KMS-11 (cell line): ENCODE results near the gene MCF2L.

Experiments used
- H2AFZ ChIP-seq: fragments of 200-600 bp; sonication (generic); 2 replicates; pipeline ENCODE4 v1.6.1; 2016; ENCODE audit warnings: antibody characterized with exemption, mixed run types, low read depth
- H3K27ac ChIP-seq: fragments of 200-600 bp; sonication (generic); 2 replicates; pipeline ENCODE4 v1.6.1; 2016; ENCODE audit warnings: mild to moderate bottlenecking, mixed run types
- H3K27me3 ChIP-seq: fragments of 200-600 bp; sonication (generic); 2 replicates; pipeline ENCODE4 v1.6.1; 2017; ENCODE audit warnings: mild to moderate bottlenecking, low read depth, mixed run types, moderate library complexity; ENCODE audit not compliant: insufficient read depth
- H3K36me3 ChIP-seq: fragments of 200-600 bp; sonication (generic); 2 replicates; pipeline ENCODE4 v1.6.1; 2017; ENCODE audit warnings: mild to moderate bottlenecking, mixed run types; ENCODE audit not compliant: insufficient read depth
- H3K4me1 ChIP-seq: fragments of 200-600 bp; sonication (generic); 2 replicates; pipeline ENCODE4 v1.6.1; 2016; ENCODE audit warnings: mild to moderate bottlenecking, low read depth, mixed run types; ENCODE audit not compliant: poor library complexity, severe bottlenecking
- H3K4me2 ChIP-seq: fragments of 200-600 bp; sonication (generic); 2 replicates; pipeline ENCODE4 v1.7.0; 2016; ENCODE audit warnings: mild to moderate bottlenecking, mixed run types
- H3K4me3 ChIP-seq: fragments of 200-600 bp; sonication (generic); IDR thresholded peaks from 2 replicates; pipeline ENCODE4 v1.6.1; 2017; ENCODE audit warnings: low read depth, low read length, mixed read lengths; ENCODE audit not compliant: insufficient read depth
- H3K79me2 ChIP-seq: fragments of 200-600 bp; sonication (generic); 2 replicates; pipeline ENCODE4 v1.6.1; 2016; ENCODE audit warnings: low read depth, mixed run types; ENCODE audit not compliant: insufficient read depth
- H3K9ac ChIP-seq: fragments of 200-600 bp; sonication (generic); 2 replicates; pipeline ENCODE4 v1.6.1; 2016; ENCODE audit warnings: mild to moderate bottlenecking, mixed run types
- H4K20me1 ChIP-seq: fragments of 200-600 bp; sonication (generic); 2 replicates; pipeline ENCODE4 v1.6.1; 2016; ENCODE audit warnings: mild to moderate bottlenecking, mixed run types; ENCODE audit not compliant: insufficient read depth
- TF ChIP-seq, protein P1 (sequence below): fragments of 200-600 bp; sonication (generic); conservative IDR thresholded peaks from 2 replicates; pipeline ENCODE4 v1.6.1; 2017; ENCODE audit warnings: low read depth, mild to moderate bottlenecking, antibody characterized with exemption, low read length, moderate library complexity, mixed read lengths

The MCF2L gene

DNA sequence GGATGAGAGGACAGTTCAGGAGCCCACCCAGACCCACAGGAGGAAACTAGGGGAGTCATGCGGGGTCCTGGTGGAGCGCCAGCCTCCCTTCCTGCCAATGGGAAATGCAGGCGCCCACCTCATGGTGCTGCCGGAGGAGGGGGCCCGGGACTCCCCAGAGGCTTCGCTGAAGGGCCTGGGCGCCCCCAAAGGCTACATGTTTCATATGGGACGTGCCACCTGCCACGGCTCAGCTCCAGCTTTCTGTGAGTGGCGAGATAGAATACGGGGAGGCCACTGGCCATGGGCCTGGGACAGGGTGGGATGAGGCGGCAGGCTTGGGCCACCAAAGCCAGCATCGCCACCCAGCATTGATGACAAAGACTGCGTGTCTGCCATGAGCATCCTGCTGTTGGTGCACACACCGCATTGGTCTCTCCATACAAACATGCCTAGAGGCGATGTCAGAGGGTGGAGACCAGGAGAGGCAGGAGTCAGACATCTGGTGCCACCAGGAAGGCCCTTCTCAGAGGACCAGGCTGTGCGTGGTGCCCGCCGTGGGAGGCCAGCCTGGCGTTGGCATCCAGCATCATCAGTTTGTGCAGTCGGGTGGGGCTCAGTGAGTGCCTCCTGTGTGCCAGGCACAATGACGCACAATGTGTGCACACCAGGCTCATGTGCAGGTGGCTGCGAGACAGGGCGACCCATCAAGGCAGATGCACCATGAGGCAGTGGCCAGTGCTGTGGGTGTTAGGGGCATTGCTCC is 152.3 kb downstream of the MCF2L start:
- H4K20me1 ChIP-seq, result no peaks in the 10 kb centered on the region
- H3K4me1 ChIP-seq, result no peaks in the 10 kb centered on the region
- H3K27me3 ChIP-seq, result peaks cover 2% of the 10 kb centered on the region; the same call in 1 of the 2 replicates
- TF ChIP-seq, protein P1, sequence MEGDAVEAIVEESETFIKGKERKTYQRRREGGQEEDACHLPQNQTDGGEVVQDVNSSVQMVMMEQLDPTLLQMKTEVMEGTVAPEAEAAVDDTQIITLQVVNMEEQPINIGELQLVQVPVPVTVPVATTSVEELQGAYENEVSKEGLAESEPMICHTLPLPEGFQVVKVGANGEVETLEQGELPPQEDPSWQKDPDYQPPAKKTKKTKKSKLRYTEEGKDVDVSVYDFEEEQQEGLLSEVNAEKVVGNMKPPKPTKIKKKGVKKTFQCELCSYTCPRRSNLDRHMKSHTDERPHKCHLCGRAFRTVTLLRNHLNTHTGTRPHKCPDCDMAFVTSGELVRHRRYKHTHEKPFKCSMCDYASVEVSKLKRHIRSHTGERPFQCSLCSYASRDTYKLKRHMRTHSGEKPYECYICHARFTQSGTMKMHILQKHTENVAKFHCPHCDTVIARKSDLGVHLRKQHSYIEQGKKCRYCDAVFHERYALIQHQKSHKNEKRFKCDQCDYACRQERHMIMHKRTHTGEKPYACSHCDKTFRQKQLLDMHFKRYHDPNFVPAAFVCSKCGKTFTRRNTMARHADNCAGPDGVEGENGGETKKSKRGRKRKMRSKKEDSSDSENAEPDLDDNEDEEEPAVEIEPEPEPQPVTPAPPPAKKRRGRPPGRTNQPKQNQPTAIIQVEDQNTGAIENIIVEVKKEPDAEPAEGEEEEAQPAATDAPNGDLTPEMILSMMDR, result no peak
- no peak overlapping the region for H3K27ac ChIP-seq
- no peak overlapping the region for H3K4me3 ChIP-seq
- no peak overlapping the region for H3K9ac ChIP-seq
- H2AFZ ChIP-seq, result no peak overlapping the region
- H3K79me2 ChIP-seq, result no peaks in the 10 kb centered on the region
- H3K36me3 ChIP-seq, result no peaks in the 10 kb centered on the region
- H3K4me2 ChIP-seq, result no peak overlapping the region

DNA sequence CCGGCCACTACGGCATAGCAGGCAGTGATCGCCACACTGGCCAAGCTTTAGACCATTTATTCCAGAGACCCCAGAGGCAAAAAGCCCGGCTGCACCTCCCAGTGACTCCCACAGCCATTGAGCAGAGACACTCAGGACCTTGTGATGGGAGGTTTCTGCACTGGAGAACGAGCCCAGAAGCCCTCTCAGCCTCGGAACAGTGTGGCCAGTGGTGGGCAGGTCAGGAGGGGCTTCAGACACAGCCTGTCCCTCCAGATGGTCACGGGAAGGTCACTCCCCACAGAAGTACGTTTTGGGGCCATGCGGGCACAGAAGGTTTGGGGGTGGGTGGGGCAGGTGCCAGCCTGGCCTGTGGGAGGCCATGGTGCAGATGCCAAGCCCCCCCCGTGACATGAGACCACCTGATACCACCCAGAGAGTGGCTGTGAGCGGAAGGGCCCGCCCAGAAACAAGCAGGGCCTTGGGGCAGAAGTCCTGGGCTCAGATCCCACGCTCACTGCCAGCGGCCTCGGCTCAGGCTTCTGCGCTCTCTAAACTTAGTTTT is 153.0 kb downstream of the MCF2L start:
- H2AFZ ChIP-seq, result no peak overlapping the region
- no peaks in the 10 kb centered on the region for H3K36me3 ChIP-seq
- no peak overlapping the region for H3K27ac ChIP-seq
- no peak overlapping the region for H3K4me3 ChIP-seq
- no peaks in the 10 kb centered on the region for H3K79me2 ChIP-seq
- H3K4me1 ChIP-seq, result no peaks in the 10 kb centered on the region
- H3K4me2 ChIP-seq, result no peak overlapping the region
- no peaks in the 10 kb centered on the region for H4K20me1 ChIP-seq
- peaks cover 2% of the 10 kb centered on the region; the same call in 1 of the 2 replicates for H3K27me3 ChIP-seq
- TF ChIP-seq, protein P1, result no peak
- H3K9ac ChIP-seq, result no peak overlapping the region

DNA sequence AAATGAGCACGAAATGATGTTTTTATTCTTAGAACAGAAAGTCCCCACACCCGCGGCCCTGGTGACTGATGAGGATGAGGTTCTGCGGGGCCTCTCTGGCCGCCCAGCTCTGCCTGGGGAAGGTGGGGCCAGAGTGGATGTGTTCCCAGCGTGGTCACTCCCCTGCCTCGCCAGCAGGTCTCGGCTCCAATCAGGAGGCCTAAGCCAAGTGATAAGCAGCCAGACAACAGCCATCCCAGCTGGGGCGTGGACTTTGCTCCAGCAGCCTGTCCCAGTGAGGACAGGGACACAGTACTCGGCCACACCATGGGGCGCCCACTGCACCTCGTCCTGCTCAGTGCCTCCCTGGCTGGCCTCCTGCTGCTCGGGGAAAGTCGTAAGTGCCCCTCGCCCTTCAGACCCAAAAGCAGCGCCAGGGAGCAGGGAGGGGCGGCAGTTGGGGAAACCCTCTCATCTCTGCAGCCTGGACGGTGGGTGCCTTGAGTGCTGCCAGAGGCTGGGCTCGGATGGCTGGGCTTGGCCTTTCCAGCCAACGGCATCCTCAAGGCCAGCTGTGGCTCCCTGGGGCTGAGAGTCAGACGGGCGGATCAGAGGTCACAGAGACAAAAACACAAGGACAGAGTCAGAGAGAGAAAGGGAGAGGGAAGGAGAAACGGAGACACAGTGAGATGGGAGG is 153.7 kb downstream of the MCF2L start, which contains the start of gene F10:
Gene F10 (plus strand): TSS at position 250 of the 676 bp plus-strand sequence. CDS start 57 bp downstream, at position 307.
- no peak within 1 kb of the TSS for H3K4me3 ChIP-seq
- no peaks in the 10 kb centered on the region for H4K20me1 ChIP-seq
- H3K36me3 ChIP-seq, result no peaks in the 10 kb centered on the region
- no peak within 1 kb of the TSS for H3K9ac ChIP-seq
- H3K4me1 ChIP-seq, result no peaks in the 10 kb centered on the region
- H3K27ac ChIP-seq, result no peak within 1 kb of the TSS
- no peak within 1 kb of the TSS for H2AFZ ChIP-seq
- TF ChIP-seq, protein P1, result no peak
- peaks cover 2% of the 10 kb centered on the region; the same call in 1 of the 2 replicates for H3K27me3 ChIP-seq
- H3K79me2 ChIP-seq, result no peaks in the 10 kb centered on the region
- no peak within 1 kb of the TSS for H3K4me2 ChIP-seq

DNA sequence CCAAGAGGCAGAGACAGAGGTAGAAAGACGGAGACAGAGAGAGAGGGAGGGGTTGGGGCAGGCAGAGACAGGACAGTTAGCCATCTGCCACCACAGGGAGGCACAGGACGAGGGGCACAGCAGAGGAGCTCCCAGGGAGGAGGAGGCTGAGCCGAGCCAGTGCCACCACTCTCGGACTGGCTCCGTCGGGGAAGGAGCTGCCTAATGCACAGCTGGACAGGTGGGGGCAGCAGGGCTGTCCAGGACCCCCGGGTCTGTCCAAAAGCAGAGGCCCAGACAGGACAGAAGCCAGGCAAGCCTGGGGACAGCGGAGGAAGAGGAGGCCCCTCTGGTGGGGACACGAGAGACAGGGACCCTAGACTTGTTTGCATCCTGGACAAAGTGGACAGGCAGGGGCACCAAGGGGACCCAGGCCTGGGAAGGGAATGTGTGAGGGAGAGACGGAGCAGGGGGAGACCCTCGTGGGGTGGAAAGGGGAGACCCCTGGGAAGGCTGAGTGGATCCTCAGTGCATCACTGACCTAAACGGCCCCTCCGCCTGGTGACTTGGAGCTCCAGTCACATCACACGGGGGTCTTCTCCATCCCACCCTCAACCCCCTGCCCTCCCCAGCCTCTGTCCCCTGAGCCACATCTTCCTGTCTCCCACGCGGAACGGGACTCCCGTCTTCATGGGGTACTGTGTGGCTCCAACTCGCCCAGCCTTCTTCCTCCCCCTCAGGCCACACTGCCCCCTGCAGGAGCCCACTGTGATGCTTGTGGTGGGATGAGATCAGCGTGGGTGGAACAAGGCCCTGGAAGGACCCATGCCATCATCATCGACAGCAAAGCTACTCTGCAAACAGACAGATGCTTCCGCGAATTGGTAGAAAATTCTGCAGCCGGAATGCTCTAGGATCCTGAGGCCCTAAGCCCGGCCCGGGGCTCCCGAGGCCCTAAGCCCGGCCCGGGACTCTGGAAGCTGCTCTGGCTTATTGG is 154.5 kb downstream of the MCF2L start:
- H3K27me3 ChIP-seq, result peaks cover 2% of the 10 kb centered on the region; the same call in 1 of the 2 replicates
- H3K36me3 ChIP-seq, result no peaks in the 10 kb centered on the region
- H4K20me1 ChIP-seq, result no peaks in the 10 kb centered on the region
- no peaks in the 10 kb centered on the region for H3K79me2 ChIP-seq
- H3K9ac ChIP-seq, result no peak overlapping the region
- H3K4me1 ChIP-seq, result no peaks in the 10 kb centered on the region
- TF ChIP-seq, protein P1, result no peak
- no peak overlapping the region for H3K4me3 ChIP-seq
- H2AFZ ChIP-seq, result no peak overlapping the region
- no peak overlapping the region for H3K4me2 ChIP-seq
- no peak overlapping the region for H3K27ac ChIP-seq
